Measurements from ENCODE around the gene STK25.
"Not testable (repeated sequence)": the region's sequence is repeated elsewhere in the genome, so short reads cannot be mapped to it uniquely, and the experiment has no call there.

Gene STK25

GRCh38 chr2:241456546-241456945, 51.8 kb downstream of the STK25 start:
- no peak for TF ChIP-seq MAX (IDR thresholded peaks at IDR 0.05; ENCODE audit: low read depth, low read length)
- TF ChIP-seq MYC (IDR thresholded peaks at IDR 0.05; ENCODE audit: low read depth, low read length) = no peak
- no peak for TF ChIP-seq CTCF (IDR thresholded peaks at IDR 0.05; ENCODE audit: low read depth, low read length)
- no peak for TF ChIP-seq POLR2A (IDR thresholded peaks at IDR 0.05; ENCODE audit: extremely low read depth, insufficient read length)
- no peak overlapping the region for H3K4me3 ChIP-seq (ENCODE audit: low read depth, low read length)
- no peak for DNase-seq (ENCODE audit: low read depth)

GRCh38 chr2:241454837-241455485, 53.4 kb downstream of the STK25 start:
- no peak overlapping the region for H3K4me3 ChIP-seq (ENCODE audit: low read depth, low read length)
- no peak for TF ChIP-seq POLR2A (IDR thresholded peaks at IDR 0.05; ENCODE audit: extremely low read depth, insufficient read length)
- TF ChIP-seq MYC (IDR thresholded peaks at IDR 0.05; ENCODE audit: low read depth, low read length) = no peak
- no peak for TF ChIP-seq MAX (IDR thresholded peaks at IDR 0.05; ENCODE audit: low read depth, low read length)
- TF ChIP-seq CTCF (IDR thresholded peaks at IDR 0.05; ENCODE audit: low read depth, low read length) = no peak
- DNase-seq (ENCODE audit: low read depth) = peak; percentile 32

- DNase-seq (ENCODE audit: low read depth); H3K4me3 ChIP-seq (ENCODE audit: low read depth, low read length): not testable (repeated sequence)
These were observed 54.5 kb downstream of the STK25 start for GRCh38 chr2:241453919-241454318.

- TF ChIP-seq CTCF (IDR thresholded peaks at IDR 0.05; ENCODE audit: low read depth, low read length) (no peak), MAX (IDR thresholded peaks at IDR 0.05; ENCODE audit: low read depth, low read length) (no peak), POLR2A (IDR thresholded peaks at IDR 0.05; ENCODE audit: extremely low read depth, insufficient read length) (no peak), MYC (IDR thresholded peaks at IDR 0.05; ENCODE audit: low read depth, low read length) (no peak)
- no peak overlapping the region for H3K4me3 ChIP-seq (ENCODE audit: low read depth, low read length)
- no peak for DNase-seq (ENCODE audit: low read depth)
These were observed 56.4 kb downstream of the STK25 start for GRCh38 chr2:241451840-241452506.

- not testable (repeated sequence) for DNase-seq (ENCODE audit: low read depth); H3K4me3 ChIP-seq (ENCODE audit: low read depth, low read length)
These were observed 58.3 kb downstream of the STK25 start for GRCh38 chr2:241450092-241450491.

- H3K4me3 ChIP-seq (ENCODE audit: low read depth, low read length) = no peak overlapping the region
- no peak for DNase-seq (ENCODE audit: low read depth)
- TF ChIP-seq POLR2A (IDR thresholded peaks at IDR 0.05; ENCODE audit: extremely low read depth, insufficient read length) (no peak), MYC (IDR thresholded peaks at IDR 0.05; ENCODE audit: low read depth, low read length) (no peak), CTCF (IDR thresholded peaks at IDR 0.05; ENCODE audit: low read depth, low read length) (no peak), MAX (IDR thresholded peaks at IDR 0.05; ENCODE audit: low read depth, low read length) (no peak)
These were observed 63.0 kb downstream of the STK25 start for GRCh38 chr2:241445426-241445825.

All from NB4 (cell line).